Measurements from ENCODE around the gene CCDC33. TPM values are rescaled to one million over a fixed set of nuclear protein-coding genes. Genes with fewer than 3 reads are reported as not detected.

Gene CCDC33
- total and polyA plus RNA-seq, 2 donors from 2014 or later: 0.63 TPM; not detected in 1

DNA sequence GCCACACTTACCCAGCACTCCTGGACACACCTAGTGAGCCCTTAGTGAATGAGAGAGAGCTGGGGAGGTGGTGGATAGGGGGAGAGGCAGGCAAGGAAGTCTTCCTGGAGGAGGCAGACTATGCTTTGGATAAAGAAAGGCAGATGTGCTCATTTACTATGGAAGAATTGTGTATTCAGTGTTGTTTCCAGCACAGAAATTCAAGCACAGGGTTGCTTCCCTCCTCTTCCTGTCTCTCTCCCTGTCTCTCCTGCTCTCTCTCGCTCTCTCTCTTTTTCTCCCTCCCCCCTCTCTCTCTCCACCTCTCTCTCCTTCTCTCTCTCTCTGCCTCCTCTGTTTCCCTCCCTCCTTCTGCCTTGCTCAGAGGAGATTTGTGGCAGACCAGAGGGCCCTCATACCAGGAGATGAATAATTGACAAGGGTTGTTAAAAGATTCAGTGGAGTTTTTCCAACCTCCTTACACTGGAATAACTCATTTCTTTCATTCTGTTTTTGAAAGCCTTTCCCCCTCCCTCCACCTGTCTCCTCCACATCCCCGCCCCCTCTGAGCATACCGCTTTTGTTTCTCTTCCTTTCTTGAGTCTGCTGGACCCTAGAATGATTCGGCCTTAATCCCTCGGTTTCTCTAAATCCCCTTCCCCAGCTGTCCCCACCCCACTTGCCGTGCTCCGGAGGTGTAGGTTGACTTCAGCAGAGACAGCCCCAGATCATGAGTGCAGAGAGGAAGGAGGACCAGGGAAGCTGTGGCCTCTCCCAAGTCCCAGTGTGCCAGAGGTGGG, 65.6 kb downstream of the CCDC33 start:
- FAIRE-seq: no peak

DNA sequence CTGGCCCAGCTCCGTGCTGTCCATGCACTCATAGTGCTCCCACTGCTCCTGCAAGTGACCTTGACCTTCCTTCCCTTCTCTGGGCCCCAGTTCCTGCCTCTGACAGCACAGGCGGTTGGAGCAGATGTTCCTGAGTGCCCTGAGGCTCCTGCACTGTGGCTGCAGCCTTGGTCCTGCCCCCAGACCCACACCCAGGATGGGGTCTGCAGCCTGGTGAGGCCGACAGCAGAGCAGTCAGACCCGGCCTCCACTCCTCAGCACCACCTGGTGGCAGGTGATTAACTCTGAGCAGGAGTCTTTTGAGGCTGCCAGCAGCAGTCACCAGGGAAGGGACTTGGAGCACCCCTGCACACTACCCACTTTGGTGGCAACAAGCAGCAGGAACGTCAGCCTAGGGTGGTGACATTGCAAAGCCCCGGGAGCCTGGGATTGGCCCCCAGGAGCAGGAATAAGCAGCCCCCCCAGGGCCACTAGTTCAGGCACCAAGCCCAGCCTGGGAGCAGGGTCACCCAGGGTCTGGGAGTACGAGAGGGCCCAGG, 66.8 kb downstream of the CCDC33 start:
- Histone ChIP-seq H3K27me3 (ENCODE audit: control insufficient read depth, insufficient read depth, low read length) (no peaks in the 10 kb centered on the region), H3K27ac (ENCODE audit: low read depth in 2 of 2, low read length in 2 of 2) (no peak overlapping the region), H3K9ac (ENCODE audit: low read length in 3 of 3) (no peak overlapping the region), H3K9me3 (ENCODE audit: control insufficient read depth in 2 of 3, insufficient read depth in 1 of 3, low read length in 3 of 3) (no peaks in the 10 kb centered on the region), H3K36me3 (ENCODE audit: control insufficient read depth in 2 of 3, insufficient read depth in 3 of 3, low read length in 3 of 3) (no peaks in the 10 kb centered on the region), H3K4me3 (ENCODE audit: low read length in 3 of 3) (no peak overlapping the region), H3K4me1 (ENCODE audit: control insufficient read depth in 2 of 3, insufficient read depth in 2 of 3, low read depth in 1 of 3, low read length in 3 of 3) (peaks cover 0 to 3% (median 0%) of the 10 kb centered on the region in 3 donors)
- intact Hi-C loops (cut with DNase I): no loop called here
- FAIRE-seq (no peak), DNase-seq (peak in 4 of 5 donors; percentile 65 to 75 (median 72))
- peak; percentile 66 for TF ChIP-seq CTCF (IDR thresholded peaks at IDR 0.05; ENCODE audit: borderline replicate concordance, extremely low read depth, insufficient read depth)

More for the DNA sequence above, 65.6 kb downstream of the CCDC33 start:
- Histone ChIP-seq H3K9me3 (ENCODE audit: control insufficient read depth in 2 of 3, insufficient read depth in 1 of 3, low read length in 3 of 3) (no peaks in the 10 kb centered on the region), H3K9ac (ENCODE audit: low read length in 3 of 3) (no peak overlapping the region), H3K4me3 (ENCODE audit: low read length in 3 of 3) (no peak overlapping the region), H3K36me3 (ENCODE audit: control insufficient read depth in 2 of 3, insufficient read depth in 3 of 3, low read length in 3 of 3) (no peaks in the 10 kb centered on the region), H3K27ac (ENCODE audit: low read depth in 2 of 2, low read length in 2 of 2) (no peak overlapping the region), H3K27me3 (ENCODE audit: control insufficient read depth, insufficient read depth, low read length) (no peaks in the 10 kb centered on the region), H3K4me1 (ENCODE audit: control insufficient read depth in 2 of 3, insufficient read depth in 2 of 3, low read depth in 1 of 3, low read length in 3 of 3) (peaks cover 0 to 3% (median 0%) of the 10 kb centered on the region in 3 donors)
- no peak for DNase-seq
- intact Hi-C loops (cut with DNase I): no loop called here
- no peak for TF ChIP-seq CTCF (IDR thresholded peaks at IDR 0.05; ENCODE audit: borderline replicate concordance, extremely low read depth, insufficient read depth)

DNA sequence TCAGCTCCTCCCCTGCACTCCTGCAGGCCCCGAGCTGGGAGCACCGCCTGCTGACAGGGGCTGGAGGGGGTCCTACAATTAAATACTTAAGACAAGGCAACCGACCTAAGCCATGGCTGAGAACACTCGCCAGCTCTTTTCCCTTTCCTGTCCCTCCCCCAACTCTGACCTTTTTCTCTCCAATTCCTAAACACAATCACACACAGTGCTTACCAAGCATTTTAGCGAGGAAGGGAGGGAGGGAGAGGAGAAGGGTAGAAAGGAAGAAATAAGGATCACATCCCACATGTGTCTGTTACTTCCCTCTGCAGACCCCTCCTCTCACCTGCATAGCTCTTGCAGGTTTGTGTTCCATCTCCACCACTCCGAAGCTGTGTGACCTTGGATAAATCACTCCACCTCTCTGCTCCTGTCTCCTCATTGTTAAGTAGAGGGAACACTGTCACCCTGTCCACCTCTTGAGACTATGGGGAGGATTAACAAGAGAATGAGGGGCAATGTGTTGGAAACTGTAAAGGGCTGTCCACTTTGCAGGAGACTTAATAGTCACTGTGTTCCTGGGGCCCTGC, 67.7 kb downstream of the CCDC33 start:
- DNase-seq (peak in 1 of 5 donors; percentile 47), FAIRE-seq (no peak)
- Histone ChIP-seq H3K36me3 (ENCODE audit: control insufficient read depth in 2 of 3, insufficient read depth in 3 of 3, low read length in 3 of 3) (no peaks in the 10 kb centered on the region), H3K9me3 (ENCODE audit: control insufficient read depth in 2 of 3, insufficient read depth in 1 of 3, low read length in 3 of 3) (no peaks in the 10 kb centered on the region), H3K27me3 (ENCODE audit: control insufficient read depth, insufficient read depth, low read length) (no peaks in the 10 kb centered on the region), H3K9ac (ENCODE audit: low read length in 3 of 3) (no peak overlapping the region), H3K27ac (ENCODE audit: low read depth in 2 of 2, low read length in 2 of 2) (no peak overlapping the region), H3K4me3 (ENCODE audit: low read length in 3 of 3) (no peak overlapping the region), H3K4me1 (ENCODE audit: control insufficient read depth in 2 of 3, insufficient read depth in 2 of 3, low read depth in 1 of 3, low read length in 3 of 3) (peaks cover 0 to 3% (median 0%) of the 10 kb centered on the region in 3 donors)
- no peak for TF ChIP-seq CTCF (IDR thresholded peaks at IDR 0.05; ENCODE audit: borderline replicate concordance, extremely low read depth, insufficient read depth)
- intact Hi-C loops (cut with DNase I): no loop called here
